K562 (cell line): ENCODE measurements around the gene AP3B2. TPM values are rescaled to one million over a fixed set of nuclear protein-coding genes. Genes with fewer than 3 reads are reported as not detected.

Experiments
- CEBPB ChIP-seq: fragments of 450-650 bp; IDR thresholded peaks from 2 replicates; pipeline ENCODE4 v1.6.1; 2016; ENCODE audit warnings: missing genetic modification characterization, missing compliant biosample characterization
- E2F4 ChIP-seq: sonication (generic); formaldehyde crosslinking; IDR thresholded peaks from 2 replicates; pipeline ENCODE4 v1.8.0; 2022; ENCODE audit warnings: mild to moderate bottlenecking, low read depth, missing genetic modification reagents
- EGR1 ChIP-seq: fragments of 450-650 bp; conservative IDR thresholded peaks from 2 replicates; pipeline ENCODE4 v1.6.1; 2017; ENCODE audit warnings: mild to moderate bottlenecking
- FOSL1 ChIP-seq: fragments of 200-800 bp; sonication (Bioruptor generic); conservative IDR thresholded peaks from 2 replicates; pipeline ENCODE4 v1.6.1; 2016; ENCODE audit warnings: missing genetic modification characterization, missing compliant biosample characterization
- GABPB1 ChIP-seq: sonication (generic); formaldehyde crosslinking; IDR thresholded peaks from 2 replicates; pipeline ENCODE4 v1.8.0; 2022; ENCODE audit warnings: mild to moderate bottlenecking, missing genetic modification reagents
- MAX ChIP-seq: sonication (generic); formaldehyde crosslinking; IDR thresholded peaks from 2 replicates; pipeline ENCODE4 v1.9.0; 2022; ENCODE audit warnings: mild to moderate bottlenecking, missing genetic modification reagents
- MAZ ChIP-seq, 2 experiments: fragments of 450-650 bp in 1 of 2; sonication (generic) in 1 of 2; formaldehyde crosslinking; IDR thresholded peaks in 1 of 2; conservative IDR thresholded peaks in 1 of 2; 2 replicates each; pipeline versions ENCODE4 v1.4.0 to v1.5.0; 2020; ENCODE audit warnings: mild to moderate bottlenecking in 1 of 2, missing genetic modification reagents in 1 of 2
- NFIC ChIP-seq: fragments of 450-650 bp; IDR thresholded peaks from 2 replicates; pipeline ENCODE4 v1.6.1; 2017; ENCODE audit warnings: mild to moderate bottlenecking, inconsistent platforms
- NRF1 ChIP-seq, 2 experiments: fragments of 450-650 bp; IDR thresholded peaks in 1 of 2; conservative IDR thresholded peaks in 1 of 2; 2 replicates each; pipeline ENCODE4 v1.6.1; 2014; ENCODE audit warnings: mild to moderate bottlenecking in 2 of 2
- POLR2H ChIP-seq: IDR thresholded peaks from 2 replicates; pipeline ENCODE4 v1.6.1; 2016; ENCODE audit warnings: missing genetic modification characterization, low read depth, mild to moderate bottlenecking, control low read depth, missing compliant biosample characterization, moderate library complexity
- PRMT5 ChIP-seq: sonication (generic); formaldehyde crosslinking; IDR thresholded peaks from 2 replicates; pipeline ENCODE4 v1.5.0; 2020; ENCODE audit warnings: missing genetic modification reagents
- RBBP5 ChIP-seq: fragments of 200-600 bp; sonication (generic); IDR thresholded peaks from 2 replicates; pipeline ENCODE4 v1.6.1; 2012; ENCODE audit warnings: borderline replicate concordance, mild to moderate bottlenecking, low read length, control low read depth, inconsistent platforms; ENCODE audit not compliant: insufficient read depth, poor library complexity, severe bottlenecking
- TEAD1 ChIP-seq, 2 experiments: fragments of 450-650 bp in 1 of 2; sonication (generic) in 1 of 2; formaldehyde crosslinking; IDR thresholded peaks; 2 replicates each; pipeline versions ENCODE4 v1.4.0 to v1.8.0; 2020 to 2022; ENCODE audit warnings: mild to moderate bottlenecking in 2 of 2, missing genetic modification reagents in 1 of 2
- TFAP4 ChIP-seq: sonication (generic); formaldehyde crosslinking; IDR thresholded peaks from 2 replicates; pipeline ENCODE4 v1.8.0; 2022; ENCODE audit warnings: missing genetic modification reagents, mild to moderate bottlenecking, moderate library complexity, borderline replicate concordance
- ZBTB2 ChIP-seq: fragments of 450-650 bp; IDR thresholded peaks from 2 replicates; pipeline ENCODE4 v1.6.1; 2016; ENCODE audit warnings: antibody characterized with exemption
- ZNF197 ChIP-seq: fragments of 200-800 bp; sonication (Bioruptor generic); IDR thresholded peaks from 2 replicates; pipeline ENCODE4 v1.6.1; 2016; ENCODE audit warnings: low read depth, missing genetic modification characterization, missing compliant biosample characterization
- ZNF263 ChIP-seq: sonication (generic); formaldehyde crosslinking; IDR thresholded peaks from 2 replicates; pipeline ENCODE4 v1.8.0; 2022; ENCODE audit warnings: mild to moderate bottlenecking, missing genetic modification reagents, borderline replicate concordance
- ZNF511 ChIP-seq: sonication (generic); formaldehyde crosslinking; IDR thresholded peaks from 2 replicates; pipeline ENCODE4 v1.8.0; 2022; ENCODE audit warnings: mild to moderate bottlenecking, missing genetic modification reagents
- ZNF75A ChIP-seq: fragments of 450-650 bp; formaldehyde crosslinking; IDR thresholded peaks from 2 replicates; pipeline ENCODE4 v1.4.0; 2020; ENCODE audit warnings: mild to moderate bottlenecking
- polyA plus RNA-seq, 8 experiments: library from polyadenylated mRNA; depleted of rRNA in 4 of 8; stranded (reverse) in 5 of 8; unstranded in 3 of 8; fragments of >200 nt; fragmentation: Nextera tagmentation in 2 of 8; fragmentation: Illumina TruSeq in 1 of 8; extraction: Ambion mirVana in 2 of 8; extraction: Trizol in 1 of 8; gene quantifications; 2 replicates each; pipeline versions ENCODE4 v1.2.1 to v1.2.3, GENCODE V29; 2011 to 2014; ENCODE audit warnings: inconsistent platforms in 1 of 8, missing spikeins in 1 of 8
- total RNA-seq, 7 experiments: library from RNA; depleted of rRNA in 6 of 7; stranded (reverse); fragments of >200 nt in 6 of 7; fragmentation: Illumina TruSeq in 2 of 7; extraction: Trizol in 2 of 7; gene quantifications; 2 replicates each; pipeline versions ENCODE4 v1.2.1 to v1.2.3, GENCODE V29; 2011 to 2021; ENCODE audit warnings: low replicate concordance in 1 of 7
- TF ChIP-seq, protein P1 (sequence below): sonication (generic); formaldehyde crosslinking; IDR thresholded peaks from 2 replicates; pipeline ENCODE4 v1.8.1; 2023; ENCODE audit warnings: mild to moderate bottlenecking, missing genetic modification reagents, moderate library complexity

Gene AP3B2
- total and polyA plus RNA-seq, 9 of the 15 experiments (the other 6 are each of a cell fraction or from before 2014, with no cell fraction given) = 0.03 to 0.15 (median 0.10) TPM; not detected in 2

GRCh38 chr15:82709421-82710207 is at the start of gene AP3B2 (continued):
- TF ChIP-seq CEBPB (tag) (peak; percentile 85), ZNF197 (CRISPR knock-in tag) (0 out of 2 replicates have a peak, but pooled peaks have one; percentile 49), GABPB1 (CRISPR knock-in tag) (peak; percentile 71), RBBP5 (peak; percentile 51), ZBTB2 (0 out of 2 replicates have a peak, but pooled peaks have one; percentile 25), EGR1 (0 out of 2 replicates have a peak, but pooled peaks have one; percentile 3), FOSL1 (peak; percentile 52; the same call in 1 of the 2 replicates), MAZ (CRISPR knock-in tag; conservative IDR thresholded peaks at IDR 0.05 in 1 of 2, IDR thresholded peaks at IDR 0.05 in 1 of 2) (peak; percentile 71 to 84), MAX (peak; percentile 20; the same call in 1 of the 2 replicates), ZNF263 (peak; percentile 26; the same call in 1 of the 2 replicates), ZNF75A (CRISPR knock-in tag) (no peak), POLR2H (tag) (no peak), ZNF511 (CRISPR knock-in tag) (peak; percentile 77), NRF1 (conservative IDR thresholded peaks at IDR 0.05 in 1 of 2, IDR thresholded peaks at IDR 0.05 in 1 of 2) (peak; percentile 74 to 78), PRMT5 (peak; percentile 92), E2F4 (CRISPR knock-in tag) (peak; percentile 15; the same call in 1 of the 2 replicates), TEAD1 (CRISPR knock-in tag; IDR thresholded peaks at IDR 0.05) (0 out of 4 replicates have a peak, but pooled peaks of 1 of the 2 experiments have one; percentile 15), TFAP4 (CRISPR knock-in tag) (peak; percentile 55; the same call in 1 of the 2 replicates), NFIC (peak; percentile 74)
- TF ChIP-seq, protein P1, sequence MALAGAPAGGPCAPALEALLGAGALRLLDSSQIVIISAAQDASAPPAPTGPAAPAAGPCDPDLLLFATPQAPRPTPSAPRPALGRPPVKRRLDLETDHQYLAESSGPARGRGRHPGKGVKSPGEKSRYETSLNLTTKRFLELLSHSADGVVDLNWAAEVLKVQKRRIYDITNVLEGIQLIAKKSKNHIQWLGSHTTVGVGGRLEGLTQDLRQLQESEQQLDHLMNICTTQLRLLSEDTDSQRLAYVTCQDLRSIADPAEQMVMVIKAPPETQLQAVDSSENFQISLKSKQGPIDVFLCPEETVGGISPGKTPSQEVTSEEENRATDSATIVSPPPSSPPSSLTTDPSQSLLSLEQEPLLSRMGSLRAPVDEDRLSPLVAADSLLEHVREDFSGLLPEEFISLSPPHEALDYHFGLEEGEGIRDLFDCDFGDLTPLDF (CRISPR knock-in tag) = peak; percentile 86
